Measurements from ENCODE around the gene IFTAP.

- TF ChIP-seq EZH2 (IDR thresholded peaks at IDR 0.05; ENCODE audit: borderline replicate concordance, low read depth, low read length, severe bottlenecking) = no peak
- TF ChIP-seq, protein P1, sequence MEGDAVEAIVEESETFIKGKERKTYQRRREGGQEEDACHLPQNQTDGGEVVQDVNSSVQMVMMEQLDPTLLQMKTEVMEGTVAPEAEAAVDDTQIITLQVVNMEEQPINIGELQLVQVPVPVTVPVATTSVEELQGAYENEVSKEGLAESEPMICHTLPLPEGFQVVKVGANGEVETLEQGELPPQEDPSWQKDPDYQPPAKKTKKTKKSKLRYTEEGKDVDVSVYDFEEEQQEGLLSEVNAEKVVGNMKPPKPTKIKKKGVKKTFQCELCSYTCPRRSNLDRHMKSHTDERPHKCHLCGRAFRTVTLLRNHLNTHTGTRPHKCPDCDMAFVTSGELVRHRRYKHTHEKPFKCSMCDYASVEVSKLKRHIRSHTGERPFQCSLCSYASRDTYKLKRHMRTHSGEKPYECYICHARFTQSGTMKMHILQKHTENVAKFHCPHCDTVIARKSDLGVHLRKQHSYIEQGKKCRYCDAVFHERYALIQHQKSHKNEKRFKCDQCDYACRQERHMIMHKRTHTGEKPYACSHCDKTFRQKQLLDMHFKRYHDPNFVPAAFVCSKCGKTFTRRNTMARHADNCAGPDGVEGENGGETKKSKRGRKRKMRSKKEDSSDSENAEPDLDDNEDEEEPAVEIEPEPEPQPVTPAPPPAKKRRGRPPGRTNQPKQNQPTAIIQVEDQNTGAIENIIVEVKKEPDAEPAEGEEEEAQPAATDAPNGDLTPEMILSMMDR (IDR thresholded peaks at IDR 0.05; ENCODE audit: extremely low read depth in 1 of 2, insufficient read depth in 1 of 2, low read depth in 1 of 2, low read length in 2 of 2) = no peak
- no peak for TF ChIP-seq FOS (IDR thresholded peaks at IDR 0.05; ENCODE audit: borderline replicate concordance, insufficient read depth, low read length)
- TF ChIP-seq POLR2AphosphoS5 (IDR thresholded peaks at IDR 0.05; ENCODE audit: insufficient read depth, low read depth, low read length) = no peak
- TF ChIP-seq POLR2A (IDR thresholded peaks at IDR 0.05; ENCODE audit: low read depth, low read length) = no peak
- TF ChIP-seq MYC (IDR thresholded peaks at IDR 0.05; ENCODE audit: low read depth, low read length) = no peak
- no peak for TF ChIP-seq GATA2 (IDR thresholded peaks at IDR 0.05; ENCODE audit: insufficient read depth, insufficient read length, low read depth, low read length)
Observed at GRCh38 chr11:36689442-36689841, 95.1 kb downstream of the IFTAP start.

All from endothelial cell of umbilical vein (primary cell).